TTC549 (cell line): Measurements from ENCODE around the gene PRPF18.

Experiments used
- FAIRE-seq: peaks from 2 replicates; lab custom pipeline; 2012; peaks lifted over from hg19 to GRCh38; lab: Jason Lieb, UNC

The PRPF18 gene

GRCh38 chr10:13643016-13643415 is 56.3 kb downstream of the PRPF18 start:
- no peak for FAIRE-seq

DNA sequence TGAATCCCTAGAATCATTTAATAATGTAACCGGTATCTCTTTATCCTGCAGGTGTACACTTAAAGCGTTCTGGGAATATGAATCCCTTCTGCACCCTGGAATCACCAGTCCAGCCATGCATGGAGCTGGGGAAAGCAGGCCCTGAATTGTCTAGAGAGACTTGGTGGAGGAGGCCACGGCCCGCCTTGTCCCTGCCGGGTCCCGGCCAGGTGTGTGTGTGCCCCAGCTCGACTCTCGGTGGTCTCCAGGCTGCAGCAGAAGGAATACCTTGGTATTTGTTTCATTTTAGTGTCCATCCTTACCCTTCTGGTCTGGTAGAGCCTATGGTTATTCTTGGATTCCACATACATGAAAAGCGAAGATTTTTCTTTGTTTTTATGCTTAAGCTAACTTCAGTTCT is 58.1 kb downstream of the PRPF18 start:
- no peak for FAIRE-seq

- no peak for FAIRE-seq
These were observed 61.7 kb downstream of the PRPF18 start for GRCh38 chr10:13648425-13648824.

- no peak for FAIRE-seq
These were observed 63.2 kb downstream of the PRPF18 start for GRCh38 chr10:13649844-13650520.

GRCh38 chr10:13650961-13651360 is 64.2 kb downstream of the PRPF18 start:
- FAIRE-seq = no peak

- no peak for FAIRE-seq
These were observed 65.4 kb downstream of the PRPF18 start for GRCh38 chr10:13651969-13652720.

- FAIRE-seq = no peak
These were observed 66.1 kb downstream of the PRPF18 start for GRCh38 chr10:13652860-13653259.

DNA sequence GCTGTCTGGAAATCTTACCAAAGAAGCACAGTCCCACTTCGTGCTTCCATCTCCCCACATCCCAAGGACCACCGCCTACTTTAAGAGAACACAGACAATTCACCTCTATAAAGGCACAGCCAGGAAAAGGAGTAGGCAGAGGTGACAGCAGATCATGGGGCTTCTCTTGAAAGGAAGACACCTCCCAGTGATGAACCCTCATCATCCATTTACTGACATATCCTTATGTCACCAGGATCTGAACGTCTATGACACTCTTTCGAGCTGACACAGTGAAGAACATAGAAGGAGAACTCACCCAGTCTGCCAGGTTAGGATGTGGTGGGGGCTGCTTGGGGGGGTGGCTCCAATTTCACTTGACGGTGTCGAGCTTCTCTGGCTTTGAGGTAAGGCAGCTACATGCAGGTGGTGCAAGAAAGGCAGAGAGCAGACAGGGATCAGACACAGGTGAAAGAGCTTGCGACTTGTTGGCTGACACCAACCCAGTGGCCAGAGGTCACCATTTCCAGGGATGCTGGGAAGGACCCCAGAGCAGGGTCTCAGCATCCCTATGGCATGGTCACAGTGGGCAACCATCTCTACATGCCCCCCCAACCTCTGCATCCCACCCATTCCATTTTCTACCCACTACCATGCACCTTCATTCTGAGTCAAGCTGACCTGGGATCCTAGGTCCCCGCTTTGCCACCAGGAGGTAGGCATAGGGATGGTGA is 67.5 kb downstream of the PRPF18 start:
- FAIRE-seq = no peak

DNA sequence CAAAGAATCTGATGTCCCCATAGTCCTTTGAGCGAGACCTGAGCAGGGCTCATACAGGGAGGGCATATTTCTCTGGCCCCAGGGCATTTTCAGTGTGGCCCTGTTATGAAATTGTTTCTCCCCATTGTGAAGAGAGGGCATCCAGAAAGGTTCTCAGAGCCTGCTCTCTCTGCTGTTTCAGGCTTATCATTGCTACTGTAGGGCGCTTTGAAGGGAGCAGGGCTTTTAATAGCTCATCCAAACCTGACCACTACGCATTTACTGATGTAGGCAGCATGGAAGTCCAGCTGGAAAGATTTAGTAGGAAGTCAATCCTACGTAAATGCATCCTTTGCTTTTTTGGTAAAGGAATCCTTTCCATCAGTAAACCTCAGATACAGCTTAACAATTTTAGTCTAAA is 68.1 kb downstream of the PRPF18 start:
- FAIRE-seq = no peak

DNA sequence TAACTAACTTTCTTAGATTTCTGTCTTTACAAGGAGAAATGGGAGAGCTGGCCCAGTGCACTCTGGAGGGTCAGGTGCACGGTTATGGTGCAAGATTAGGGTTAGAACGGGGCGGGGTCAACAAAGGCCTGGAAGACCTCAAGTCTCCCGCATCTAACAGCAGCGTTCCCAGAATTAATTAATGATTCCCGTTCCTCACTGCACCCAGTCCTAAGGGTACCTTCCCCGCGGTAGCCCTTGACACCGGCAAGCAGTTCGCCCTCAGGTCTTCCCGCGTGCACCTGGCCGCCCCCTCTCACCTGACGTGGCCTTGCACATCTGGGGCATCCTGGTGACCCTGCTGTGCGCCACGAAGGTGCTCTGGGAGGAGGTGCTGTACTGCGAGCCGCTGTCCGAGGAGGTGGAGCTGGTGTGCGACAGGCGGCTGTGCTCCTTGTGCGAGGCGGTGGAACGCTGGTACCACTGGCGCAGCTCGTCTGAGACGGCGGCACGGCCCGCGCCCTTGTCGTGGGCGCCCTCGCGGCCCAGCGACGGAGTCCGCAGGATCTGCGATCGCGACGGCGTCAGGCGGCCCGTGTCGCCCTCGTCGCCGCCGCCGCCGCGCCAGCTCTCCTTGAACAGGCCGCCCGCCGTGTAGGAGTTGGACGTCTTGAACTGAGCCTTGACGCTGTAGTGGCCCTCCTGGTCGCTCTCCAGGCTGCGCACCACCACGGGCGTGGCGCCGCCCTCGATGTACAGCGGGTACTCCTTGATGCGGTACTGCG is 69.8 kb downstream of the PRPF18 start:
- FAIRE-seq = no peak

GRCh38 chr10:13657101-13657680 is 70.4 kb downstream of the PRPF18 start:
- no peak for FAIRE-seq

GRCh38 chr10:13658264-13658663 is 71.5 kb downstream of the PRPF18 start:
- no peak for FAIRE-seq

GRCh38 chr10:13658871-13659685 is 72.3 kb downstream of the PRPF18 start:
- FAIRE-seq = no peak

DNA sequence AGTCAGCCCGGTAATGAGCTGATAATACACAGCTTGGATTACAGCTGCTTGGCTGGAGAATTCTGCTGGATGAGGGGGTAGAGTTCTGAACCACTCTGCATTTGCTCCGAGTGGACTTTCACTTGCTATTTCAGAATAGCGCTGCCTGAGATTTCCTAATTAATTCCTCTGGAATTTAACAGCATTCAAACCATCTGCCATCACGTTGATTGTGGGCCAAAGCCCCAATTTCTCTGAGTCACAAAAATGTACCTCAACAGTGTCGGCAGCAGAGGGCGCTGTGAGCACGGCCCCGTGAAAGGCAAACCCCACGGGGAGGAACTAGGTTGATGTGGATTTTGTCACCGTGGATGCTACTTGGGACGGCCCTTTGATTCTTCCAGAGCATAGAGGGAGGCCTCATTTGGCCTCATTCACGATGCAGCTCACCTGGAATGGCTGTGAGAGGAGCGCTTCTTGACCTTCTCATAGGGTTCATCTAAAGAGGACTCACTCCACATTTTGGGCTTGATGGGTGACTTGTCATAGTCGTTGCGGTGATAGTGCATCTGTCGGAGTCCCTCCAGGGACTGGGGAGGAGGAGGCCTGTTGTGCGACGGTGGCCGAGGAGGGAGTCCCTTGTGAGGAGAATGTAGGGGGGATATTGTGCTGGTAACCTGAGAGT is 73.3 kb downstream of the PRPF18 start:
- FAIRE-seq = no peak

GRCh38 chr10:13660551-13660920 is 73.8 kb downstream of the PRPF18 start:
- no peak for FAIRE-seq

DNA sequence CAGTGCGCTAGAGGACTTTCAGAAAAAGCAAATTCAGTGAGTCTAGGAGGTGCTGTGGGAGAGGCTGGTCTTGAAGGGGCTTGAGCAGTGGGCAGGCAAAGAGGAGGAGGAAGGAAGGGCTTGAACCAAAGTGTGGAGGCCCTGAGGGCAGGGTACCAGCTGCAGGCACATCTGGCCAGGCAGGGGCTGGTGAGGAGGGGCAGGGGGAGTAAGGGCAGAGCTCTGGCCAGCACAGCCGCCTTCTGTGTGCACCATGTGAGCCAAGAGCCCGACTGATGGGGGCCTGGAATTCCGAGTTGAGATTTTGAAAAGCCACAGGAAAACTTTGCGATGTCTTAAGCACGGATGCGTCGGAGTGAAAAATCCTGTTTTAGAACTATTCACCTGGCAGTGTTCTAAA is 74.5 kb downstream of the PRPF18 start:
- no peak for FAIRE-seq

GRCh38 chr10:13665516-13666262 is 78.9 kb downstream of the PRPF18 start:
- FAIRE-seq = no peak

DNA sequence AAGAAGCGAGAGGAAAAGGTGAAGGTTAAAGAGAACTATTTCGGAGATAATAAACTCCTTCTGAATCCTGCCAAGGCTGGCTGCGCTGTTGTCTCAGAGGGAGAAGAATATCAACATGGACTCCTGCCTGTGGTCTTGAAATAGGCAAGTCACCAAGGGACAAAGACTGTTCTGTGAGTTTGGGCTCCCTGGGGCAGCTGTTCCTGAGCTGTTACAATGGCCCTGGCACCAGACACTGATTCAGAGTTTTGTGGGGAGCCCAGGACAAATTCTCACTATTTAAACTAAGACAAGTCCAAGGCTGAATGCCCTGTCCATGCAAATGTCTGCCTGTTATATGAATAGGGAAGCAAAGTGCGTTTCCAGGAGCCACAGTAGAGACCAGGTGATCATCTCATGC is 81.4 kb downstream of the PRPF18 start:
- FAIRE-seq = no peak

- FAIRE-seq = no peak
These were observed 82.6 kb downstream of the PRPF18 start for GRCh38 chr10:13669182-13669855.

DNA sequence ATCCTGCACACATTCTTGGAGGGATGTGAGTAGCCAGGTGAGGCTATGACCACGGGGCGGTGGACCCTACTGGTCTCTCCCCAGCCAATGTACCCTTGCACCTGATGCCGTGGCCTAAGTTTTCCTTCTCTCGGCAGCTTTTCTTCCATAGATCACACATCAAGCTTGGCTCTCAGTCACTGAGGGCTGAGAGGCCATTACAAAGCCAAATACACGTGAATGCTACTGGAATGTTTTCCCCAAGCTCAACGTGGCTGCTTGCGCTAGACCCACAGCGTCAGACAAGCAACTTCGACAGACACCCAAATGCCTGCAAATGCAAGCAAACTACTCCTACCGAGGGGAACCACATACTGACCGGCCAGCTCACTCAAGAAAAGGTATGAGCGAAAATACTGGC is 83.1 kb downstream of the PRPF18 start:
- FAIRE-seq = no peak
